GM21381 (cell line): Measurements from ENCODE around the gene WDR18.

Experiments used
- ATAC-seq: cut with Tn5 transposase; IDR thresholded peaks from one replicate; pipeline ENCODE4 v1.9.1; 2021; ENCODE audit warnings: mild to moderate bottlenecking, moderate library complexity; ENCODE audit not compliant: unreplicated experiment

Gene WDR18

GRCh38 chr19:1006711-1007398 is 22.7 kb downstream of the WDR18 start:
- ATAC-seq = no peak

GRCh38 chr19:1007399-1008251 is 23.5 kb downstream of the WDR18 start:
- ATAC-seq = no peak

- no peak for ATAC-seq
These were observed 24.3 kb downstream of the WDR18 start for GRCh38 chr19:1008268-1009040.

GRCh38 chr19:1009041-1009980 is 25.2 kb downstream of the WDR18 start:
- ATAC-seq = no peak

- no peak for ATAC-seq
These were observed 25.9 kb downstream of the WDR18 start for GRCh38 chr19:1009981-1010538.

- no peak for ATAC-seq
These were observed 26.7 kb downstream of the WDR18 start for GRCh38 chr19:1010586-1011510.

GRCh38 chr19:1011831-1012333 is 27.7 kb downstream of the WDR18 start:
- no peak for ATAC-seq

- ATAC-seq = no peak
These were observed 28.2 kb downstream of the WDR18 start for GRCh38 chr19:1012334-1012733.

GRCh38 chr19:1013218-1013617 is 29.1 kb downstream of the WDR18 start:
- no peak for ATAC-seq

GRCh38 chr19:1014161-1015060 is 30.3 kb downstream of the WDR18 start:
- no peak for ATAC-seq

GRCh38 chr19:1015061-1015781 is 31.1 kb downstream of the WDR18 start:
- no peak for ATAC-seq

GRCh38 chr19:1015782-1016646 is 31.9 kb downstream of the WDR18 start:
- no peak for ATAC-seq

GRCh38 chr19:1016647-1017114 is 32.5 kb downstream of the WDR18 start:
- ATAC-seq = no peak

GRCh38 chr19:1017115-1017905 is 33.2 kb downstream of the WDR18 start:
- ATAC-seq = no peak

GRCh38 chr19:1017906-1018305 is 33.8 kb downstream of the WDR18 start:
- no peak for ATAC-seq
